Heart left ventricle (tissue), 13 donors: Measurements from ENCODE around the gene RNF126.

ENCODE experiments used
- CTCF ChIP-seq, 12 donors: fragments of 200-600 bp; sonication (generic) in 4 of 12; IDR thresholded peaks; one replicate each; pipeline versions ENCODE4 v1.5.0 to v1.8.0; 2018 to 2022; ENCODE audit warnings: antibody characterized with exemption in 12 of 12, mild to moderate bottlenecking in 5 of 12
- POLR2A ChIP-seq, 2 donors: fragments of 450-650 bp; IDR thresholded peaks; one replicate each; pipeline ENCODE4 v1.6.1; 2017; ENCODE audit warnings: antibody characterized with exemption in 2 of 2, mild to moderate bottlenecking in 2 of 2, moderate library complexity in 2 of 2
- donor health status: ischemic (EF 13 %, LVEDD 7.1; RV severe dilation, severe dysfunction).
- donor health status: DM: no; HTN: yes; CAD: no.
- donor health status: DM: no; HTN: no; CAD: no.
- donor health status: ischemic (EF 25% LVEDD 6.9; RV normal size, moderate dysfunction).
- donor health status: ischemic (EF 25% LVEDD 5.7; RV mildly dilated, moderate dysfunction).
- donor health status: ischemic (EF 35%, LVEDD 5.7; RV mildly dilated, moderate dysfunction).
- donor health status: nonischemic (EF 11% LVEDD 7.7; RV severe dilation, severe dysfunction).
- donor health status: DM: yes; HTN: yes; CAD: no.
- donor health status: PGD.
- donor health status: ischemic (EF 29% LVEDD 5.4; RV normal size, mild dysfunction).
- donor health status: nonischemic (EF 23%, LVEDD 6.1; RV moderate dilation, normal function).

- TF ChIP-seq POLR2A (IDR thresholded peaks at IDR 0.05): no peak
- no peak for TF ChIP-seq CTCF (IDR thresholded peaks at IDR 0.05)
These were observed 50.1 kb downstream of the RNF126 start for GRCh38 chr19:612941-613340.
